Fibroblast of skin of scalp (primary cell): ENCODE data around the gene CC2D1B.

Experiments
- DNase-seq: peaks from one replicate; pipeline ENCODE4 v3.0.0-alpha.2; 2013

CC2D1B gene

DNA sequence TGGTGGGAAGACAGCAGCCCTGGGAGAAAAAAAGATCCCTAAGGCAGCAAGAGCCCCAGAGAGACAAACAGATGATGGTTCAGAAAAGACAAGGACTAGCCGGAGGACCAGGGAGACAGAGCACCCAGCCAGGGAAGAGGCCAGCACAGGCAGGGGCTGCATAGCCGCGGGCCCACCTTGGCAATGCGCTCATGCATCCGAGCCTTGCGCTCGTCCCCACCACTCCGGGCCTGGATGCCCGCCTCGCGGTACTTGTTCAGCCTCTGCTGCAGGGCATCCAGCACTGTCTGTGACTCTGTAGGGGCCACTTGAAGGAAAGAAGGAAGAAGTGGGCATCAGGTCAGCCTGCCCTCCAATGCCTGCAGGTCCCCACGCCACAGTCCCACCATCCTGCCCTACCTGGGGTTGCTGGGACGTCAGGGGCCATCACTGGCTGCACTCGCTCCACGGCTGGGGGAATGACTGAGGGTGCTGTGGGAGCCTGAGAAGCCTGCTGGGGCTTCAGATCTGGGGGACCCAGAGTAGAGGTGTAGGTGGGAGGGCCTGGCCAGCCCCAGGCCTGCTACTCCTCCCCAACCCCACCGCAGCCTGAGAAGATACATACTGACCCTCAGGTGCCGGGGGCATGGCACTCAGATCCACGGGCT lies 7.0 kb downstream of the CC2D1B start:
- DNase-seq, result no peak

DNA sequence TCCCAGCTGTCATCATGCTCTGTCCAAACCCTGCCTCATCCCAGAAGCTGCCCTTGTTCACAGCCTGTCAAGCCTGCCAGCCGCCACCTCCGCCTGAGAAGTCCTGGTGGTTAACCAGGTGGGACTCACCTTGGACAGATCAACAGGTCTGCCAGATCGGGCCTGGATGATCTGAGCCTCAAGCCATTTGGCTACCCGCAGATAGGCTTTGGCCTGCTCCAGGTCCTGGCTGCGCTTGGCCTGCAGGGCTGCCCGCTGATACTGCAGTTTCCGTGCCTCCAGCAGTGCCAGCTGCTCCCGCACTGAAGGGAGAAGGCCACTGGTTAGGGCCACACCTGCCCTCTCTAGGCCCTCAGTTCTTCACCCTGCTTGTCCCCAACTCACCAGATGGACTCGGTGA lies 8.6 kb downstream of the CC2D1B start:
- no peak for DNase-seq

GRCh38 chr1:52356818-52357355 lies 9.1 kb downstream of the CC2D1B start:
- no peak for DNase-seq

DNA sequence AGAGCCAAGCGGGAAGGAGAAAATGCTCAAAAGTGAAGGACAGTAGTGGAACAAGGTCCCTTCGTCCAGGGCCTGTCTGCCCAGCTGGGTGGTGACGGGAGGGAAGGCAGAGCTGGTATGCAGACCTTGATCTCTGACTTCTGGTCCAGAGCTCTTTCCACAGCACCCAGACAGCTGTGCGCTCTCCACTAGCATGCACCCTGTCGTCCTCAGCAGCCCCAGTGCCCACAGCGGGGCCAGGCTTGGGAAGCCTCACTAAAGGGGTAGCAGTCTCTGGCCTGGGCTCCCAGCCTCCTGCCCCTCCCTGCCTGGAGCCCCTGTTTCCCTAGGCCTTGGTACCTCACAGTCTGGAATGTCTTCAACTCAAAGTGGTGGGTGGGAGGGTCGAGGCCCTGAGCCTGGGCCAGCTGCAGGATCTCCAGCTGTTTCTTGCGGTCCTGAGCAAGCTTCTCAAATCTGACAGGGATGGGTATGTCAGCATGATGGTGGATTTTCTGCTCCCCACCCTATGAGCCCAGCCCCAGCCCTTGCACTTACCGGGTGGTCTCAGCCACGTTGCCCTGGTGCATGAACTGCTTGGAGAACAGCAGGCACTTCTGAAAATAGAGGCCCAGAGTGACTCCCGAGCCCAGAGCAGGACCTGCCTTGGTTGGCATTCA lies 10.0 kb downstream of the CC2D1B start:
- DNase-seq, result no peak

DNA sequence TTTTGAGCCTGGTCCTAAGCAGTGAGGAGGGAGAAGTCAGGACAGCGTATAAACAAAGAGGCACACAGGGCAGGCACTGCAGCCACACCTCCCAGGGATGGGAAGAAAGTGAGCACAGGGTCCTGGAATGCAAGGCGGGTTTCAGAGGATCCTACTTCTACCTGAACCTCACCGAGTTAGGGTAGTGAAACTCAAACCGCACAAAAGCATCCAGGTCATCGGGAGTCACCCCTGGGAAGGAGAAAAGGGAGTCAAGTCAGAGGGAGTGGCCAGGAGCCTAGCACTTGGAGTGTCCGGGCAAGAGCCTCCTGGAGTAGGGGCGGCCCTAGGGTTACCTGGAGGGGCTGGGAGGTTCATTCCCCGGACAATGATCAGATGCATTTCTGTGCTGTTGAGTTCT lies 10.6 kb downstream of the CC2D1B start:
- DNase-seq, result no peak

DNA sequence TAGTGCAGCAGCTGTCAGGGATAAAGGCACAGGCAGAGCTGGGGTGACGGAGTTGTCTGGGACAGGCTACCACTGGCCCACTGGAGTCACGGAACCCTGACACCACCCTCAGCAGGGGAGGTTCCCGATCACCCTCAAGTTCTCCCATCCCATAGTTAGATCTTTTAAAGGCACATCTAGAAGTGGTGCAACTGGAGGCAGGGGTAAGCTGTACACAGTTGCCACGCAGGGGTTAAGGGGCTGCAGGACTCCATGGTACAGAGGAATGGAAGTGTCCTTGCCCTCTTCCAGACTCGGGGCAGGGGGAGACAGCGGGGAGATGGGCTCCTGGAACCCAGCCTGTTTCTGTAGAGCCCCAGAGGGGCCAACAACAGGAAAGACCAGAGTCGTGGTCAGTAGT lies 13.3 kb downstream of the CC2D1B start:
- DNase-seq, result no peak

- DNase-seq, result peak; percentile 45
Measured at GRCh38 chr1:52348704-52349300, 17.2 kb downstream of the CC2D1B start.

DNA sequence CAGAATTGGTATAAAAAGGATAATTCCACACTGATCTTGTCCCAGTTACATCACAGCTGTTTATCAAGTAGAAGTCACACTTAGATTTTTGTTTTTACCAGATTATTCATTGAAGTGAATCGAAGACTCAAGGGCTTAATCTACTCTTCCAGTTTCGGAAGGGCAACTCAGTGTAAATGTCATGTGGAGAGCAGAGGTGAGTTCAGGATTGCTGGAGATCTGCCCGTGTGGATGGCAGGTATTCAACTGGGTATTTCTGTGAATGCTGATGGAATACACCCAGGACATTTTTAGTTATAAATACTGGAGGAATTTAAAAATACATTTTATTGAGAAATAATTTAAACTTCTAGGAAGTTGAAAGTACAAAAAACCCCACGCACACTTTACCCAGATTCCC lies 19.4 kb downstream of the CC2D1B start:
- DNase-seq, result no peak

- no peak for DNase-seq
Measured at GRCh38 chr1:52345252-52345651, 20.8 kb downstream of the CC2D1B start.

- no peak for DNase-seq
Measured at GRCh38 chr1:52343979-52344378, 22.0 kb downstream of the CC2D1B start.

DNA sequence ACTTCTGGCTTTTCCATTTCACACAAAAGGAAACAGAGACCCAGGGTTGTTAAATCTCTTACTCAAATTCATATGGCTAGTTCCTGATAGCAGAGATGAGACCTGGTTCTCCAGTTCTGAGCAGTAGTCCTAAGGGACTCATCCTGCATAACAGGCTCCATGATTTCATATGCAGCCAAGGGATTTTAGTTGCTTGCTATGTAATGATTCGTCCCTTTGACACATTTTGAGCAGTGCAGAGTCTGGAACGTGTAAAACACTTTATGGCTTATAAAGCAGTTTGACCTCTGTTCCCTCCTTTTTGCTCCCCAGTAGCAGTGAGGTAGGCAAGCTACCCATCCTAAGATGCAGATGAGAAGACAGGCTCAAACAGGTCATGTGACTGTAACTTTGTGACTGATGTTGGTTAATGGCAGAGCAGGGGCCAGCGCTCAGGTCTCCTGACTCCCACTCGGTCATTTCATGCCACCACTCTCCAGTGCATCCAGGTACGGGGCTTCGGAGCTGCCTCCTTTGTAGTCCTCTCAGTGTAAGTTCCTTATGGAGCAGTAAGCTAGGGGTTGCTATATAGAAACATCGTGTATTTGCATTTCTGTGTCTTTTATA lies 24.2 kb downstream of the CC2D1B start:
- no peak for DNase-seq

GRCh38 chr1:52337439-52337838 lies 28.6 kb downstream of the CC2D1B start:
- no peak for DNase-seq

DNA sequence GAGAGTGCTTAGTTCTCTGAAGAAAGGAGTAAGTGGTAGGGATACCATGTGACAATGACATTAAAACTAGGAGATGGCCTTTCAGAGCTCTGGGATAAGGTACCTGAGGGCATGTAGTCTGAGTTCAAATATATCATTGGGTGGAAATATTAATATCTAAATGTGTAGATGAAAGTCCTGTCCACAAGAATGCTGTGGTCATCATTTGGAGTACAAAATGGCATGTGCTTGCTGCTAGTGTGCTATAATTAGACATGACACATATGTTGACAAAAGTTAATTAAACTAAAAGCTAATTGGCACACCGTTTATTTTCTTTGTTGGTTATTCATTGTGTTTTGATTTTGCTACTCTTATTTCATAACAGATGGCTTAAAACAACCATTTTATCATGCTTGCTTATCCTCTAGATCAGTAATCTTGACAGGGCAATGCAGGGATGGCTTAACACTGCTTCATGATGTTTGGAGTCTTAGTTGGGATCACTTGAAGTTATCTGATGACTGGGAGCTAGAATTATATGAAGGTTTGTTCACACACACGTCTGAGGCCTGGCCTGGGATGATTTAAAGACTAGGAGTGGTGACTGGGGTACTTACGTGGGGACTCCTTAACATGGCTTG lies 31.0 kb downstream of the CC2D1B start:
- DNase-seq, result no peak

GRCh38 chr1:52332411-52332810 lies 33.6 kb downstream of the CC2D1B start:
- no peak for DNase-seq

DNA sequence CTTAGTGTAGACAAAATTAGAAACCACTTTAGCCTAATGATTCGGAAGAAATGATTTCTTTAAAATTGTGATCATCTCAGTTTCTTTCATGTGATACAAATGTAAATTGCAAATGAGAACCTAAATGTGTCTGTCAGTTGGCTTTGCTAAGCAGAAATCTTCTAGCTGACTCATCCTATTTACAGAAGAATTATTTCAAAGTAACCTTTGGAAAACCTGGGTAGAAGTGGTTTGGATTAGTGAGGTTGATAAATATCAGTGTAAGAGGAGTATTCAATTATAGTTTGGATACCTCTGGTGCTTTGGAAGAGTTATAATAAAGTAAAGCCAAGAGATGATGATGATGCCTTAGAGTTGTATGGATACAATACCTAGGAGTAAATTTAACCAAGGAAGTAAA lies 37.4 kb downstream of the CC2D1B start:
- DNase-seq, result no peak

DNA sequence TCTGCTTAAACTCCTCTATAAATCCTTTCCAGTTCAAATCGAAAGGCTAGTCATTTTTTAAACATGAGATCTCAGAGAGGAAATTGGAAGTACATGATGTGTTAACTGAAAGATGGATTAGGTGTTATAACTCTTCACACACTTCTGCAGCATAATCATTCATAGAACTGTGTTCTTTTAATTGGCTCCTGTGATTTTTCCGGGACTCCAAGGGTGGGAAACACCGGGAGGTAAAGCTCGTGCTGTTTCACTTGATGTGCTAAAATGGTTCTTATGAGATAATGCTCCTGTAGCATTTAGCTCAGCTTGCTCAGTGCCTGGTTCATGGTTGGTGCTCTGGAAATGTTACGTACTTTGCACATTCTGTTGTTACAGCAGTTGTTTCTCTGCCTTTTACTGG lies 40.2 kb downstream of the CC2D1B start:
- no peak for DNase-seq

GRCh38 chr1:52323731-52324130 lies 42.3 kb downstream of the CC2D1B start:
- no peak for DNase-seq

GRCh38 chr1:52321061-52321460 lies 44.9 kb downstream of the CC2D1B start:
- no peak for DNase-seq

GRCh38 chr1:52306227-52307006 lies 59.6 kb downstream of the CC2D1B start:
- DNase-seq, result no peak

DNA sequence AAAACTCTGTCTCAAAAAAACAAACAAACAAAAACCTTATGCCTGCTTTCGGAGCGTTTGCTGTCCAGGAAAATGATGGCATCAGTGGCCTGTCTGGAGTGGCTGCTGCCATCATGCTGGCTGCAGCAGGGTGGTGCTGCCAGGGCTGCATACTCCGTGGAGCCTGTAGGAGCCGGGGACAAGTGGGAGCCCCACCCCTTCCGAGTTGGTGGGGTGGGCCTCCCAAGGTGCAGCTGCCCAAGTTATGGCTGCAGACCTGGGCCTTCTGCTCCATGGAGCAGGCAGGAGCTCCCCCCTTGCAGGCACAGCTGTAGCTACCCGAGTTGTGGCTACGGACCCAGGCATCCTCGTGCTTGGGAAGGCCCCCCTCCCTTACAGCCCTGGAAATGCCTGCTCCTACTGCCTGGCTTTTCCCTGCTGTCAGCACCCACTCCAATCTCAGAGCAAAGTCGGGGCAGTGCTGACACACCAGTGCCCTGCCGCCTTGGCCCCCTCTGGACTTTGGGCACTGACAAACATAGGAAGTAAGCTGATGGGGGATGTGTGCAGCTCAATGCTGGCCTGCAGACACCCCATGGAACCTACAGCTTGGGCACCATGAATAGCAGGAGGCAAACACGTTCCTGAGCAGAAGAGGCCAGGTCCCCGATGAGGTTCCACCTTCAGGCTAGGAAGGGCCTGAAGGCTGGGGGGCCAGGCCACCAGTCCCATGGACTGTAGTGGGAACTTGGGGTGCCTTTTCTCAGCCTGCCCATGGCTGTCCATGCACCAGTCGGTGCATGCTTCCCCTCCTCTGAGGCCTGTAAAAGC lies 60.4 kb downstream of the CC2D1B start:
- DNase-seq, result no peak
